NK-92 (cell line): ENCODE measurements around the gene PARP1.
"Not testable (repeated sequence)": the region's sequence is repeated elsewhere in the genome, so short reads cannot be mapped to it uniquely, and the experiment has no call there.

Experiments used
- DNase-seq: peaks from one replicate; lab custom pipeline; 2025; ENCODE audit not compliant: unreplicated experiment; lab: John Stamatoyannopoulos, UW

PARP1 gene

GRCh38 chr1:226355669-226356551 lies 52.0 kb downstream of the PARP1 start:
- no peak for DNase-seq

- DNase-seq, result no peak
Measured at GRCh38 chr1:226355016-226355415, 52.9 kb downstream of the PARP1 start.

GRCh38 chr1:226353698-226354525 lies 54.0 kb downstream of the PARP1 start:
- DNase-seq, result no peak

- no peak for DNase-seq
Measured at GRCh38 chr1:226351709-226352108, 56.2 kb downstream of the PARP1 start.

GRCh38 chr1:226350519-226350865 lies 57.4 kb downstream of the PARP1 start:
- no peak for DNase-seq

GRCh38 chr1:226349801-226350518 lies 57.9 kb downstream of the PARP1 start:
- no peak for DNase-seq

GRCh38 chr1:226349081-226349480 lies 58.8 kb downstream of the PARP1 start:
- DNase-seq, result no peak

- DNase-seq, result no peak
Measured at GRCh38 chr1:226344441-226345259, 63.2 kb downstream of the PARP1 start.

GRCh38 chr1:226342656-226343055 lies 65.2 kb downstream of the PARP1 start:
- DNase-seq, result no peak

- not testable (repeated sequence) for DNase-seq
Measured at GRCh38 chr1:226340111-226340510, 67.8 kb downstream of the PARP1 start.

GRCh38 chr1:226337276-226337875 lies 70.5 kb downstream of the PARP1 start:
- no peak for DNase-seq

- DNase-seq, result no peak
Measured at GRCh38 chr1:226335661-226336060, 72.2 kb downstream of the PARP1 start.

- no peak for DNase-seq
Measured at GRCh38 chr1:226332947-226333346, 74.9 kb downstream of the PARP1 start.

- no peak for DNase-seq
Measured at GRCh38 chr1:226329237-226329636, 78.7 kb downstream of the PARP1 start.

- DNase-seq, result no peak
Measured at GRCh38 chr1:226327761-226328162, 80.1 kb downstream of the PARP1 start.

- no peak for DNase-seq
Measured at GRCh38 chr1:226325178-226325577, 82.7 kb downstream of the PARP1 start.

- DNase-seq, result no peak
Measured at GRCh38 chr1:226324479-226324878, 83.4 kb downstream of the PARP1 start.

GRCh38 chr1:226322986-226323385 lies 84.9 kb downstream of the PARP1 start:
- no peak for DNase-seq

GRCh38 chr1:226320930-226321329 lies 87.0 kb downstream of the PARP1 start:
- DNase-seq, result no peak

- no peak for DNase-seq
Measured at GRCh38 chr1:226318471-226318870, 89.4 kb downstream of the PARP1 start.
